ENCODE data around the gene GBX2. TPM values are rescaled to one million over a fixed set of nuclear protein-coding genes. Genes with fewer than 3 reads are reported as not detected.

The GBX2 gene
- total and polyA plus RNA-seq, 2 experiments from 2014 or later = not detected

GRCh38 chr2:236209996-236210395 lies 41.8 kb upstream of the GBX2 start:
- Histone ChIP-seq H3K27me3 (replicated peaks; ENCODE audit: insufficient read depth) (peaks cover 14% of the 10 kb centered on the region; the same call in 1 of the 2 replicates), H3K9ac (no peak overlapping the region), H3K79me2 (ENCODE audit: insufficient read depth) (no peaks in the 10 kb centered on the region), H3K4me2 (ENCODE audit: unreplicated experiment) (no peak overlapping the region), H3K36me3 (ENCODE audit: low read depth) (no peaks in the 10 kb centered on the region), H3F3A (ENCODE audit: insufficient read depth) (no peaks in the 10 kb centered on the region), H2AFZ (no peak overlapping the region), H4K20me1 (ENCODE audit: insufficient read depth) (no peaks in the 10 kb centered on the region), H3K4me3 (no peak overlapping the region), H3K27ac (no peak overlapping the region), H3K4me1 (ENCODE audit: insufficient read depth) (no peaks in the 10 kb centered on the region), H3K9me3 (ENCODE audit: low read depth) (no peaks in the 10 kb centered on the region), H3K9me2 (ENCODE audit: insufficient read depth) (no peaks in the 10 kb centered on the region)
- in situ Hi-C loops (cut with MboI) = no loop called here
- TF ChIP-seq EZH2phosphoT487 (IDR thresholded peaks at IDR 0.05; ENCODE audit: insufficient read depth, low read depth) (no peak), EZH2 (IDR thresholded peaks at IDR 0.05; ENCODE audit: insufficient read depth, poor library complexity, severe bottlenecking) (no peak)
- no peak for DNase-seq
- 59 to 62% methylated on average over 5 of the region's 5 CpGs for WGBS, 2 experiments (ENCODE audit: low coverage in 1 of 2, low lambda C conversion rate in 2 of 2, missing lambda C conversion rate in 2 of 2)

DNA sequence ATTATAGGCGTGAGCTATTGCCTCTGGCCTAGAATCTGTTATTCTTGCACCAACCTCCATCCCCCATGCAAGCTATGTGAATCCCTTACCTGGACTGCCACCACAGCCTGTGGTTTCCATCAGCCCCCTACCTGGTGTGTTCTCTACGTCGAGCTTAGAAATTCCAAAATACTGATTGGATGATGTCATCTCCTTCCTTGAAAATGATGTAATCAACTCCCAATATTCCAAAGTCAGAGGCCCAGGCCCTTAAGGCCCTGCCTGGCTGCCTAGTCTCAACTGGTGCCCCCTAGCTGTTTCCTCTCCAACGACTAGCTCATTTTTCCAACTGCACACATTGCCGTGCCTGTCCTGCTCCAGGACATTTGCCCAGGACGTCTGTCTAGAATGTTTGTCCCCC lies 41.3 kb upstream of the GBX2 start:
- H3K4me3 ChIP-seq = no peak overlapping the region
- TF ChIP-seq EZH2 (IDR thresholded peaks at IDR 0.05; ENCODE audit: insufficient read depth, poor library complexity, severe bottlenecking) (no peak), EZH2phosphoT487 (IDR thresholded peaks at IDR 0.05; ENCODE audit: insufficient read depth, low read depth) (no peak)
- H2AFZ ChIP-seq = no peak overlapping the region
- H3K9me3 ChIP-seq (ENCODE audit: low read depth) = no peaks in the 10 kb centered on the region
- no peak overlapping the region for H3K27ac ChIP-seq
- H3K27me3 ChIP-seq (replicated peaks; ENCODE audit: insufficient read depth) = peaks cover 14% of the 10 kb centered on the region; the same call in 1 of the 2 replicates
- no peaks in the 10 kb centered on the region for H4K20me1 ChIP-seq (ENCODE audit: insufficient read depth)
- no peaks in the 10 kb centered on the region for H3K4me1 ChIP-seq (ENCODE audit: insufficient read depth)
- H3K9ac ChIP-seq = no peak overlapping the region
- no peaks in the 10 kb centered on the region for H3K36me3 ChIP-seq (ENCODE audit: low read depth)
- in situ Hi-C loops (cut with MboI) = no loop called here
- H3F3A ChIP-seq (ENCODE audit: insufficient read depth) = no peaks in the 10 kb centered on the region
- 67 to 68% methylated on average over 6 of the region's 6 CpGs for WGBS, 2 experiments (ENCODE audit: low coverage in 1 of 2, low lambda C conversion rate in 2 of 2, missing lambda C conversion rate in 2 of 2)
- no peak overlapping the region for H3K4me2 ChIP-seq (ENCODE audit: unreplicated experiment)
- no peaks in the 10 kb centered on the region for H3K9me2 ChIP-seq (ENCODE audit: insufficient read depth)
- no peak for DNase-seq
- H3K79me2 ChIP-seq (ENCODE audit: insufficient read depth) = no peaks in the 10 kb centered on the region

DNA sequence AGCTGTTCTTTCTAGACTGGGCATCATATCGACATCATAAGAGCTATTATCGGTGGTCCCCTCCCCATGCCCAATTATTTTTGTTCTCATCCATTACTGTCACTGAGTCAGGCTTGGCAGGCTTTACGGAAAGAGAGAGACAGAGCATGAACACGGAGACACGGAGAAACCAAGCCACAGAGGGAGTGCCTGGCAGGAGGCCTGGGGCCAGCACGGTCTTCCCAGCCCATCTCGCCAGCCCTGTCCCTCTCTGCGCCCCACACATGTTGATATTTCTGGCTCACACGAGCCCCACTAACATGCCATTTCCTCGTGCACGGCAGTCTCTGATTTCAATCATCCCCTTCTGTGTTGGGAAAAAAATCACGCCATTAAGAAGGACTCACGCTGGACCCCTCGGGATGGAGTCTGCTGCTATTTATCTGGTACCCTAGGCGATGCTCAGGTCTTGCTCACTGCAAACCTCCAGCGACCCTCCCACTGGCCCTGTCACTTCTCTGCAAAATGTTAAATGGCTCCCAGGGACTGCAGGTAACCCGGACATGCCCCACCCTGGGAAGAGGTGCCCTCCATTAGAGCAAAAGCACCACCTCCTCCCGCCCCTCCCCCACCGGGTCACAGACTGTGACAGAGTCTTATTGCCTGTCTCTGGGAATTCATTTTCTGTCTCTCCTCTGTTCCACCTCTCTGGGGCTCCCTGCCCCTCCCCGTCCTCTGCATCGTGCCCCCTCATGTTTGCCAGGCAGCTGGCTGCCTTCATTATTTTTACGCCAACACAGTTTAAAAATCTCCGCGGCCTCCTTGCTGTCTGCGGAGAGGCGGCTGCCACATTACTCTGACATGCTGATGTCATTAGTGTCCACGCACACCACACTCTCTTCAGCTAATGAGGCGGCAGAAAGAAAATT lies 40.1 kb upstream of the GBX2 start:
- Histone ChIP-seq H3K9me2 (ENCODE audit: insufficient read depth) (no peaks in the 10 kb centered on the region), H2AFZ (no peak overlapping the region), H3F3A (ENCODE audit: insufficient read depth) (no peaks in the 10 kb centered on the region), H3K79me2 (ENCODE audit: insufficient read depth) (no peaks in the 10 kb centered on the region), H3K9ac (no peak overlapping the region), H3K4me3 (no peak overlapping the region), H3K4me1 (ENCODE audit: insufficient read depth) (no peaks in the 10 kb centered on the region), H3K27ac (no peak overlapping the region), H3K36me3 (ENCODE audit: low read depth) (no peaks in the 10 kb centered on the region), H3K4me2 (ENCODE audit: unreplicated experiment) (no peak overlapping the region), H3K27me3 (replicated peaks; ENCODE audit: insufficient read depth) (peaks cover 14% of the 10 kb centered on the region; the same call in 1 of the 2 replicates), H3K9me3 (ENCODE audit: low read depth) (no peaks in the 10 kb centered on the region), H4K20me1 (ENCODE audit: insufficient read depth) (no peaks in the 10 kb centered on the region)
- 23% methylated on average over 28 of the region's 28 CpGs for WGBS, 2 experiments (ENCODE audit: low coverage in 1 of 2, low lambda C conversion rate in 2 of 2, missing lambda C conversion rate in 2 of 2)
- in situ Hi-C loops (cut with MboI) = no loop called here
- no peak for DNase-seq
- TF ChIP-seq EZH2 (IDR thresholded peaks at IDR 0.05; ENCODE audit: insufficient read depth, poor library complexity, severe bottlenecking) (no peak), EZH2phosphoT487 (IDR thresholded peaks at IDR 0.05; ENCODE audit: insufficient read depth, low read depth) (no peak)

GRCh38 chr2:236207472-236207871 lies 39.3 kb upstream of the GBX2 start:
- H3K27me3 ChIP-seq (replicated peaks; ENCODE audit: insufficient read depth) = peaks cover 13% of the 10 kb centered on the region; the same call in 1 of the 2 replicates
- no peaks in the 10 kb centered on the region for H3K9me2 ChIP-seq (ENCODE audit: insufficient read depth)
- no peaks in the 10 kb centered on the region for H3K4me1 ChIP-seq (ENCODE audit: insufficient read depth)
- H3K36me3 ChIP-seq (ENCODE audit: low read depth) = no peaks in the 10 kb centered on the region
- 64 to 68% methylated on average over 11 of the region's 11 CpGs for WGBS, 2 experiments (ENCODE audit: low coverage in 1 of 2, low lambda C conversion rate in 2 of 2, missing lambda C conversion rate in 2 of 2)
- no peak for TF ChIP-seq EZH2phosphoT487 (IDR thresholded peaks at IDR 0.05; ENCODE audit: insufficient read depth, low read depth)
- no peak for TF ChIP-seq EZH2 (IDR thresholded peaks at IDR 0.05; ENCODE audit: insufficient read depth, poor library complexity, severe bottlenecking)
- no peak overlapping the region for H3K4me2 ChIP-seq (ENCODE audit: unreplicated experiment)
- H3K27ac ChIP-seq = no peak overlapping the region
- in situ Hi-C loops (cut with MboI) = no loop called here
- H2AFZ ChIP-seq = no peak overlapping the region
- no peaks in the 10 kb centered on the region for H4K20me1 ChIP-seq (ENCODE audit: insufficient read depth)
- no peaks in the 10 kb centered on the region for H3K9me3 ChIP-seq (ENCODE audit: low read depth)
- no peak overlapping the region for H3K9ac ChIP-seq
- DNase-seq = no peak
- no peaks in the 10 kb centered on the region for H3K79me2 ChIP-seq (ENCODE audit: insufficient read depth)
- no peaks in the 10 kb centered on the region for H3F3A ChIP-seq (ENCODE audit: insufficient read depth)
- H3K4me3 ChIP-seq = no peak overlapping the region
